MM.1S (cell line): Measurements from ENCODE around the gene ANKLE1.

Experiments used
- DNase-seq: peaks from one replicate; pipeline ENCODE4 v3.0.0-alpha.2; 2015
- H2AFZ ChIP-seq: fragments of 300-600 bp; sonication (generic); 2 replicates; pipeline ENCODE4 v1.6.0; 2016; ENCODE audit warnings: antibody characterized with exemption, low read length
- H3F3A ChIP-seq: fragments of 300-600 bp; sonication (generic); 2 replicates; pipeline ENCODE4 v1.6.1; 2016; ENCODE audit warnings: mild to moderate bottlenecking, antibody characterized with exemption, low read length, moderate library complexity, mixed read lengths; ENCODE audit not compliant: insufficient read depth
- H3K27ac ChIP-seq: fragments of 300-600 bp; sonication (generic); 2 replicates; pipeline ENCODE4 v1.5.1; 2016; ENCODE audit warnings: mild to moderate bottlenecking, low read length
- H3K27me3 ChIP-seq: fragments of 300-600 bp; sonication (generic); replicated peaks from 2 replicates; pipeline ENCODE4 v1.6.0; 2016; ENCODE audit warnings: low read length; ENCODE audit not compliant: insufficient read depth
- H3K36me3 ChIP-seq: fragments of 300-600 bp; sonication (generic); replicated peaks from 2 replicates; pipeline ENCODE4 v1.6.1; 2016; ENCODE audit warnings: mild to moderate bottlenecking, low read length, mixed read lengths; ENCODE audit not compliant: insufficient read depth
- H3K4me1 ChIP-seq: fragments of 300-600 bp; sonication (generic); 2 replicates; pipeline ENCODE4 v1.6.1; 2016; ENCODE audit warnings: low read length, mixed read lengths
- H3K4me2 ChIP-seq: fragments of 300-600 bp; sonication (generic); 2 replicates; pipeline ENCODE4 v1.6.0; 2016; ENCODE audit warnings: low read depth, low read length
- H3K4me3 ChIP-seq: fragments of 300-600 bp; sonication (generic); 2 replicates; pipeline ENCODE4 v1.5.1; 2016; ENCODE audit warnings: low read length, mixed read lengths
- H3K79me2 ChIP-seq: fragments of 300-600 bp; sonication (generic); 2 replicates; pipeline ENCODE4 v1.6.1; 2016; ENCODE audit warnings: mixed run types, low read length, mixed read lengths
- H3K9ac ChIP-seq: fragments of 300-600 bp; sonication (generic); 2 replicates; pipeline ENCODE4 v1.6.1; 2016; ENCODE audit warnings: low read length, mixed read lengths
- H3K9me2 ChIP-seq: fragments of 300-600 bp; sonication (generic); replicated peaks from 2 replicates; pipeline ENCODE4 v1.6.1; 2016; ENCODE audit warnings: mild to moderate bottlenecking, low read length, mixed read lengths; ENCODE audit not compliant: insufficient read depth
- H3K9me3 ChIP-seq: fragments of 300-600 bp; sonication (generic); replicated peaks from 2 replicates; pipeline ENCODE4 v1.6.1; 2016; ENCODE audit warnings: mild to moderate bottlenecking, low read length, mixed read lengths; ENCODE audit not compliant: insufficient read depth
- H4K20me1 ChIP-seq: fragments of 300-600 bp; sonication (generic); 2 replicates; pipeline ENCODE4 v1.6.1; 2016; ENCODE audit warnings: mild to moderate bottlenecking, low read length, moderate library complexity, mixed read lengths; ENCODE audit not compliant: insufficient read depth
- CTCF ChIP-seq: fragments of 300-600 bp; sonication (generic); IDR thresholded peaks from 2 replicates; pipeline ENCODE4 v1.5.1; 2016; ENCODE audit warnings: antibody characterized with exemption, low read length, mixed read lengths
- EZH2 ChIP-seq: fragments of 300-600 bp; sonication (generic); optimal IDR thresholded peaks from 2 replicates; pipeline ENCODE3; 2017; ENCODE audit warnings: low read depth, mild to moderate bottlenecking, antibody characterized with exemption, low read length, mixed read lengths
- EZH2phosphoT487 ChIP-seq: fragments of 300-600 bp; sonication (generic); IDR thresholded peaks from 2 replicates; pipeline ENCODE4 v1.6.1; 2018; ENCODE audit warnings: antibody characterized with exemption, low read length

Gene ANKLE1

GRCh38 chr19:17335575-17335974, 53.9 kb downstream of the ANKLE1 start:
- Histone ChIP-seq H3K4me3 (no peak overlapping the region), H3K9me3 (no peaks in the 10 kb centered on the region), H3K4me1 (peaks cover 10% of the 10 kb centered on the region), H3K4me2 (no peak overlapping the region; the same call in 1 of the 2 replicates), H3K9me2 (no peaks in the 10 kb centered on the region), H3K36me3 (no peaks in the 10 kb centered on the region), H3K27ac (no peak overlapping the region), H4K20me1 (no peaks in the 10 kb centered on the region), H3K27me3 (peaks cover 8% of the 10 kb centered on the region), H3K79me2 (peaks cover 12% of the 10 kb centered on the region), H3K9ac (no peak overlapping the region), H2AFZ (no peak overlapping the region), H3F3A (peaks cover 18% of the 10 kb centered on the region)
- TF ChIP-seq EZH2 (no peak), CTCF (no peak), EZH2phosphoT487 (no peak)
- no peak for DNase-seq
